SKM-1 treated with dmso at 0.1 percent for 144 hours (cell line): ENCODE measurements around the gene BCL2L1.
A peak's percentile ranks its signal among the peaks of the same experiment; 100 is the strongest.
"Not testable (repeated sequence)": the region's sequence is repeated elsewhere in the genome, so short reads cannot be mapped to it uniquely, and the experiment has no call there.

Experiments
- DNase-seq: peaks from one replicate; lab custom pipeline; 2025; ENCODE audit not compliant: unreplicated experiment; lab: John Stamatoyannopoulos, UW

The BCL2L1 gene

GRCh38 chr20:31677553-31678260 lies 45.0 kb downstream of the BCL2L1 start:
- DNase-seq = no peak

GRCh38 chr20:31676609-31676989 lies 46.1 kb downstream of the BCL2L1 start:
- DNase-seq = no peak

GRCh38 chr20:31675828-31676608 lies 46.6 kb downstream of the BCL2L1 start:
- DNase-seq = peak; percentile 48

GRCh38 chr20:31674895-31675827 lies 47.5 kb downstream of the BCL2L1 start:
- peak; percentile 95 for DNase-seq

GRCh38 chr20:31673943-31674463 lies 48.7 kb downstream of the BCL2L1 start:
- DNase-seq = no peak

- no peak for DNase-seq
Measured at GRCh38 chr20:31673435-31673834, 49.2 kb downstream of the BCL2L1 start.

GRCh38 chr20:31671324-31671723 lies 51.3 kb downstream of the BCL2L1 start:
- DNase-seq = no peak

GRCh38 chr20:31670371-31671228 lies 52.1 kb downstream of the BCL2L1 start:
- no peak for DNase-seq

GRCh38 chr20:31669876-31670275 lies 52.8 kb downstream of the BCL2L1 start:
- DNase-seq = no peak

- not testable (repeated sequence) for DNase-seq
Measured at GRCh38 chr20:31668944-31669343, 53.7 kb downstream of the BCL2L1 start.

- DNase-seq = no peak
Measured at GRCh38 chr20:31667315-31668285, 55.1 kb downstream of the BCL2L1 start.

GRCh38 chr20:31666258-31667042 lies 56.2 kb downstream of the BCL2L1 start:
- no peak for DNase-seq

GRCh38 chr20:31665753-31666152 lies 56.9 kb downstream of the BCL2L1 start:
- no peak for DNase-seq

- no peak for DNase-seq
Measured at GRCh38 chr20:31664696-31665354, 57.8 kb downstream of the BCL2L1 start.

GRCh38 chr20:31663838-31664695 lies 58.6 kb downstream of the BCL2L1 start:
- DNase-seq = no peak

- DNase-seq = no peak
Measured at GRCh38 chr20:31663524-31663837, 59.2 kb downstream of the BCL2L1 start.

GRCh38 chr20:31662372-31662854 lies 60.3 kb downstream of the BCL2L1 start:
- no peak for DNase-seq
